ENCODE results near the gene CEACAM19. TPM values are rescaled to one million over a fixed set of nuclear protein-coding genes. Genes with fewer than 3 reads are reported as not detected.

CEACAM19 gene
- total and polyA plus RNA-seq, 2 of the 13 experiments (the other 11 are each of a cell fraction or from before 2014, with no cell fraction given): 1.3 to 4.0 TPM

- no peak for TF ChIP-seq HIC2 (CRISPR knock-in tag; IDR thresholded peaks at IDR 0.05; ENCODE audit: low read depth)
- peak; percentile 62 for TF ChIP-seq CBX1 (IDR thresholded peaks at IDR 0.05; ENCODE audit: low read depth)
- TF ChIP-seq PITX1 (CRISPR knock-in tag; IDR thresholded peaks at IDR 0.05): peak; percentile 10; the same call in 1 of the 2 replicates
- peak; percentile 97 for TF ChIP-seq PATZ1 (CRISPR knock-in tag; IDR thresholded peaks at IDR 0.05)
- no peak for TF ChIP-seq BCLAF1 (IDR thresholded peaks at IDR 0.05)
- TF ChIP-seq MNT (IDR thresholded peaks at IDR 0.05): no peak
- 0 out of 2 replicates have a peak, but pooled peaks have one; percentile 24 for TF ChIP-seq TFAP4 (IDR thresholded peaks at IDR 0.05; ENCODE audit: borderline replicate concordance, low read depth)
- TF ChIP-seq ZNF234 (CRISPR knock-in tag; conservative IDR thresholded peaks at IDR 0.05): no peak
- TF ChIP-seq MTF1 (CRISPR knock-in tag; IDR thresholded peaks at IDR 0.05): no peak
- TF ChIP-seq TRIM24 (CRISPR knock-in tag; IDR thresholded peaks at IDR 0.05): no peak
- TF ChIP-seq XBP1 (CRISPR knock-in tag; IDR thresholded peaks at IDR 0.05): no peak
- TF ChIP-seq GATAD1 (CRISPR knock-in tag; IDR thresholded peaks at IDR 0.05): peak; percentile 52; the same call in 1 of the 2 replicates
- no peak for TF ChIP-seq ZBTB4 (CRISPR knock-in tag; IDR thresholded peaks at IDR 0.05; ENCODE audit: borderline replicate concordance)
- no peak for TF ChIP-seq GLMP (CRISPR knock-in tag; IDR thresholded peaks at IDR 0.05; ENCODE audit: borderline replicate concordance)
Measured at GRCh38 chr19:44643605-44644401, 27.5 kb upstream of the CEACAM19 start, which contains the start of gene PVR (continued).
